Erythroblast (primary cell): Measurements from ENCODE around the gene GPR101.

Experiments used
- GATA1 ChIP-seq: IDR thresholded peaks from 2 replicates; pipeline ENCODE4 v1.6.1; 2011; ENCODE audit warnings: low read depth, mild to moderate bottlenecking, control low read depth, low read length, moderate library complexity
- POLR2A ChIP-seq: IDR thresholded peaks from 2 replicates; pipeline ENCODE4 v1.6.1; 2011; ENCODE audit warnings: mild to moderate bottlenecking, low read length

DNA sequence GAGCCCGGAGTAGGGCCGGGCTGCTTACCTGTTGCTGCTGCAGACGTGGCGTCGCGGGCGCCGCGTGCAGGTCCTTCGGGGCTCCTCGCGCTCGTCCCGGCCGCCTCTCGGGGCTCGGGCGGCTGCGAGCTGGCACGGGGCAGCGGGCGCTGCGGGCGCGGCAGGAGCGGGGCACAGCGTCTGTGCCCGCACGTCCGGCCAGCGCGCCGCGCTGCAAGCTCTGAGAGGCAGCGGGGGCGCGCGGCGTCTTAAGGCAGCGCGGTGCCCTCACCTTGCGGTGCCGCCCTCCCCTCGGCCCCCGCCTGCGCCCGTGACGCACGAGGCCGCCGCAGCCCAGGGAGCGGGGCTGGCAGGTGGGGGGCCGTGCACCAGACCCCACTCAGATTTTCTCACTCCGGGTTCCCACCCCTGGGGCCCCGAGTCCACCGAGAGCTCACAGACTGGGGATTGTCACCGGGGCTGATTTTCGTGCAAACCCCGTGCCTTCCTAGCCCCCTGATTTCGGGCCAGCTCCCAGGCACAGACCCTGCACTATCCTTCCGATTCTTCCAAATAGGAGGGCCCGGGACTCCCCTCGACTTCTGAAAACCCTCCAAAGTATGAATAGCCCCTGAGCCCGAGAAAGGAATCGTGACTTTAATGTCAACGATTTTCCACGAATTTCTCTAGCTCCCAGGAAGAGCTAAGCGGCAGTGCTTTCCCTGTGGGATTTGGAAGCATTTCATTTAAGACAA is at the start of gene GPR101:
- TF ChIP-seq POLR2A: no peak
- no peak for TF ChIP-seq GATA1
